HG02885 (cell line): Measurements from ENCODE around the gene ITPK1.
"Not testable (repeated sequence)": the region's sequence is repeated elsewhere in the genome, so short reads cannot be mapped to it uniquely, and the experiment has no call there.

Experiments used
- ATAC-seq: cut with Tn5 transposase; IDR thresholded peaks from one replicate; pipeline ENCODE4 v1.9.1; 2021; ENCODE audit warnings: mild to moderate bottlenecking; ENCODE audit not compliant: unreplicated experiment, poor library complexity

ITPK1 gene

GRCh38 chr14:93106541-93107156 lies 9.1 kb downstream of the ITPK1 start:
- no peak for ATAC-seq

GRCh38 chr14:93105856-93106255 lies 9.9 kb downstream of the ITPK1 start:
- ATAC-seq: not testable (repeated sequence)

GRCh38 chr14:93105362-93105761 lies 10.4 kb downstream of the ITPK1 start:
- no peak for ATAC-seq

- no peak for ATAC-seq
Measured at GRCh38 chr14:93104961-93105360, 10.8 kb downstream of the ITPK1 start.

- ATAC-seq: peak; percentile 89
Measured at GRCh38 chr14:93103392-93104080, 12.2 kb downstream of the ITPK1 start.

GRCh38 chr14:93102141-93102540 lies 13.6 kb downstream of the ITPK1 start:
- ATAC-seq: no peak

GRCh38 chr14:93101181-93101580 lies 14.5 kb downstream of the ITPK1 start:
- no peak for ATAC-seq

- ATAC-seq: no peak
Measured at GRCh38 chr14:93100570-93100969, 15.2 kb downstream of the ITPK1 start.

GRCh38 chr14:93100100-93100499 lies 15.6 kb downstream of the ITPK1 start:
- no peak for ATAC-seq

GRCh38 chr14:93099643-93100042 lies 16.1 kb downstream of the ITPK1 start:
- ATAC-seq: no peak

GRCh38 chr14:93099196-93099595 lies 16.5 kb downstream of the ITPK1 start:
- ATAC-seq: no peak

GRCh38 chr14:93096691-93097322 lies 18.9 kb downstream of the ITPK1 start:
- no peak for ATAC-seq

GRCh38 chr14:93095742-93096510 lies 19.8 kb downstream of the ITPK1 start:
- no peak for ATAC-seq

GRCh38 chr14:93094121-93094918 lies 21.4 kb downstream of the ITPK1 start:
- no peak for ATAC-seq

GRCh38 chr14:93092606-93093556 lies 22.8 kb downstream of the ITPK1 start:
- ATAC-seq: no peak

- no peak for ATAC-seq
Measured at GRCh38 chr14:93091666-93092065, 24.1 kb downstream of the ITPK1 start.

GRCh38 chr14:93090826-93091555 lies 24.7 kb downstream of the ITPK1 start:
- ATAC-seq: no peak

- no peak for ATAC-seq
Measured at GRCh38 chr14:93089521-93090269, 26.0 kb downstream of the ITPK1 start.
